ENCODE measurements around the gene DAGLA.
A peak's percentile ranks its signal among the peaks of the same experiment; 100 is the strongest.
"Not testable (repeated sequence)": the region's sequence is repeated elsewhere in the genome, so short reads cannot be mapped to it uniquely, and the experiment has no call there.

The DAGLA gene

GRCh38 chr11:61679893-61680621 lies at the start of gene DAGLA:
Gene DAGLA (plus strand): TSS chr11:61680391. CDS start chr11:61720156, 39,765 bp downstream.
- DNase-seq: peak; percentile 74

DNA sequence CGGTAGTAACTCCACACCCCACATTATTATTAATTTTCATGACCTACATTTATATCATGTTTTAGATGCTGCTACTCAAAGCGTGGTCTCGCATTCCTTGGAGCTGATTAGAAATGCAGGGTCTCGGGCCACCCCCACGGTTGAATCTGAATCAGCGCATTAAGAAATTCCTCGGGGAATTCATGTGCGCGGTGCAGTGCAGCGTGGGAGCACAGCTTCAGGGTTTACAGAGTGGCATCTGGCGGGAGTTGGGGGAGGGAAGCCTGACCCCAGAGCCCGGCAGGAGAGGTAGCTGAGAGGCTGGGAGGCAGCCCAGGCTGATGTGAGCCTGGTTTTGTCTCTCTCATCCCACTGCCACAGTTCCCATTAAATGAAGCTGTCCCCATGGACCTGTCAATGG lies 48.1 kb upstream of the DAGLA start:
- no peak for DNase-seq

- no peak for DNase-seq
Observed at GRCh38 chr11:61635304-61635703, 44.9 kb upstream of the DAGLA start.

GRCh38 chr11:61635787-61636186 lies 44.4 kb upstream of the DAGLA start:
- no peak for DNase-seq

DNA sequence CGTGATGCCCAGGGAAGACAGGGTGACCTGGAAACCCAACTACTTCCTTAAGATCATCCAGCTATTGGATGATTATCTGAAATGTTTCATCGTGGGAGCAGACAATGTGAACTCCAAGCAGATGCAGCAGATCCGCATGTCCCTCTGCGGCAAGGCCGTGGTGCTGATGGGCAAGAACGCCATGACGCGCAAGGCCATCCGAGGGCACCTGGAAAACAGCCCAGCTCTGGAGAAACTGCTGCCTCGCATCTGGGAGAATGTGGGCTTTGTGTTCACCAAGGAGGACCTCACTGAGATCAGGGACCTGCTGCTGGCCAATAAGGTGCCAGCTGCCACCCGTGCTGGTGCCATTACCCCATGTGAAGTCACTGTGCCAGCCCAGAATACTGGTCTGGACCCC lies 43.5 kb upstream of the DAGLA start:
- DNase-seq: no peak

GRCh38 chr11:61637277-61637676 lies 42.9 kb upstream of the DAGLA start:
- no peak for DNase-seq

- DNase-seq: no peak
Observed at GRCh38 chr11:61639816-61640443, 40.3 kb upstream of the DAGLA start.

- no peak for DNase-seq
Observed at GRCh38 chr11:61642162-61642561, 38.0 kb upstream of the DAGLA start.

DNA sequence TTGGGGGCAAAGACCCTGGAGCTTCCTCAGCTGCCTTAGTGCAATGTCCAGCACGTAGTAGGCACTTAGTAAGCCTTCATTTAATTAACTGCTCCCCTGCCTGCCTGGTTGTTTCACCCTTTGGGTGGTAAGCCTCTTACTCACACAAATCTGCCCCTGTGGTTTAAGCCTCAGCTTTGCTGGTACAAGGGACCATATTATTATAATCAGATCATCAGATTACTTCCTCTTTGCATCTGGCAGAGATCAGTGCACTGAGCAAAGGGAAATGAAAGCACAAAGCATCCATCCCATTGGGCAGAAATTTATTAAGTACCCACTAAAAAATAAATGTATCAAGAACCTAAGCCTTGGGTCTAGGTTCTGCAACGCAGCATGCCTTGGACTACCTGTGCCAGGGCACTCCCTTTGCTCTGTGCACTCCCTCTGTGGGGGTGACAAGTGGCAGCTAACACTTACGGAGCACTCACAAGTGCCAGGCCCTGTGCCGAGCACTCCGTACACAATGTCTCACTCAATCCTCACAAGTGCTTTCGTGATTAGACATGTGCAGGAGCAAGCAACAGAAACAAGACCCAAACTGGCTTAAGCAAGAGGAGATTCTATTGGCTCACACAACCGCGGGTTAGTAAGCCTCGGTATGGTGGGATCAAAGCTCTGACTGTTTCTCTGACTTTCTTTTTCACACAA lies 34.9 kb upstream of the DAGLA start:
- DNase-seq: no peak

DNA sequence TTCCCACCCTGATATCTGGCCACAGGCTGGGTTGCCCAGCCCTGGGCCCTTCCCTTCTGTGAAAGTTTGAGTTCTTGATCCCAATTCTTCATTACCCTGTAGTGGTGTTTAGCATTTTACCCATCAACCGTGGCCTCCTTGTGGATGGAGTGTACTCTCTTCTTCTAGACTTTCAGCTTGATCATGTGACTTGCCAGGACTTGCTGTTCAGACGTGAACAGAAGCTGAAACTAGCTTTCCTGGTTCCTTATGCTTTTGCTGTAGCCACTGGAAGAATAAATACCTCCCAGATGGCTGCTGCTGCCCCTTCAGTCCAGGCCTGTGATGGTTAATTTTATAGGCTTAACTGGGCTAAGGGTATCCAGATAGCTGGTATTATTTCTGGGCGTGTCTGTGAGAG lies 32.7 kb upstream of the DAGLA start:
- DNase-seq: no peak

DNA sequence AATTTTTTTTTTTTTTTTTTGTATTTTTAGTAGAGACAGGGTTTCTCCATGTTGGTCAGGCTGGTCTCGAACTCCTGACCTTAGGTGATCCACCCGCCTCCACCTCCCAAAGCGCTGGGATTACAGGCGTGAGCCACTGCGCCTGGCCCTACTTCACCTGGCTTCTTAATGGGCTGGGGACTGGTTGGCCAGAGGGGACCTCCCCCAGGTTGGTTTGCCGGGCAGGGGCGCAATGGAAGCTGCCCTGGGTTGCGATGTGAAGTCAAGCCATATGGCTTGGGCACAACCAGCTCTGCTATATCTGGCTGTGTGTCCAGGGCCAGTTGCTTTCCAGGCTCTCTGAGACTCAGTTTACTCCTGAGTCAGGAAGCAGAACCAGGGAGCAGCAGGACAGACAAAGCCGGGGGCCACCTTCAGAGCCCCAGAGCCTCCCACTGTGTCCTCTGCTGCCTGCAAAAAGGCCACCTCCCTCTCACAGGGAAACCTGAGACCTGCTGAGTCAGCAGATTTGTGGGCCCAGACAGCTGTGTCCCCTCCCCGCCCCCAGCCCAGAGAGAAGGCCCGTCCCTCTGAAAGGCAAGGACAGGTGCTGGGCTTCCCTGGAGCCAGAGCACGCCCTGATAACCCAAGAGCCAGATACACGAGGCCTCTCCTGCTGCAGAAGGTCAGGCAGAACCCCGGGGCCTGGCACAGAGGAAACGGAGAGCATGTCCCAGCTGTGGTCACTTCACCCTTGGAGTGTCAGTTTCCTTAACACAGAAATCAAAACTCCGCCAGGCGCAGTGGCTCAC lies 29.2 kb upstream of the DAGLA start:
- DNase-seq: no peak

- DNase-seq: no peak
Observed at GRCh38 chr11:61652135-61652534, 28.1 kb upstream of the DAGLA start.

DNA sequence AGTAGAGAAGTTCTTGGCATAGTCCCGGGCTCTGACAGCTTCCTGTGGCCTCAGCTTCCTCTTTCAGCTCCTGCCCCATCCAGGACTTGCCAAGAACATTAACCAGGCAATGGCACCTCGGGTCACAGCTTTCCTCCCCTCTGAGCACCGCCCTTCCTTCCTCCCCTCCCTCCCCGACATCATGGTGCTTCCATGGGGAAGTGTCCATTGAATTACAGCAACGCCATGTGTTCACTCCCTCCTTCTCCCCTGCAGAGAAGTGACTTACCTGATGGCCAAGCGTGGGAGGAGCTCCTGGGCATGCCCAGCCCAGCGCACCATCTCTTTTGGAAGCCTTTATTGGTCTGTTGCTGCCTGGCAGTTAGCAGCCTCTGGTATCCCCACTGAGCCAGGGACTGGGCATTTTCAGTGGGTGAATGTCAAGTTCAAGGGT lies 25.8 kb upstream of the DAGLA start:
- no peak for DNase-seq

GRCh38 chr11:61655266-61656159 lies 24.7 kb upstream of the DAGLA start:
- not testable (repeated sequence) for DNase-seq

GRCh38 chr11:61656347-61657077 lies 23.7 kb upstream of the DAGLA start:
- no peak for DNase-seq

DNA sequence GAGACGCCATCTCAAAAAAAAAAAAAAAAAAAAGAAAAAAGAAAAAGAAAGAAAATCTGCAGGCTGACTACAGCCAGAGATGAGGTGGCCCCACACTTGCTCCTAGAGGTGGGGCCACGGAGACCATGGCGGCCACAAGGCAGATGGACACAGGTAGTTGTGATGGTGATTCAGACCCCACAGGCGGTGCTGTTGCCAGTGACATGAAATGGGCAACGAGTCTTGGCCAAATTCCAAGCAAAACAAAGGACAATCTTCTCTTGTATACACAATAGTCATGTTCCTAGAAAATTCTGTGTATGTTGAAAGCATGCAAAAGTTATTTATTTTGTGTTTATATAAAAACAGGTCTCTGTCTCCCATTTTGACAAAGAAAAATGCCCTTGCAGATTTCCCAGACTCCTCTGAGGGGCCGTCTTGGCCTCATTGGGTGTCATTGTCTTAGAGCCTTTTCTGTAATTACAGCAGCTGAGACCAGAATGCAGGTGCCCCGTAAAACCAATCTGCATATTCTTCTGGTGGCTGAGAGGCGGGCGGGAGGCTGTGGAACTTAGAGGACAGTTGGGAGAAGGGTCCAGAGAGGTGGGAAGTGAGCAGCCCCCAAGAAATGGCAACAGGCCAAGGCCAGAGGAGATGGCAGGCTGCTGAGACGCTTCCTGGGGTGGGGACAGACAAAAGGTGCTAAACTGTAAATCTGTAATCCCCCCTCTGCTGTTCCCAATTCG lies 22.5 kb upstream of the DAGLA start:
- no peak for DNase-seq

GRCh38 chr11:61659413-61660196 lies 20.6 kb upstream of the DAGLA start:
- no peak for DNase-seq

- not testable (repeated sequence) for DNase-seq
Observed at GRCh38 chr11:61660997-61661396, 19.2 kb upstream of the DAGLA start.

- no peak for DNase-seq
Observed at GRCh38 chr11:61666684-61667297, 13.4 kb upstream of the DAGLA start.

All from activated CD4-positive, alpha-beta T cell treated with anti-CD3 and anti-CD28 coated beads, Interleukin-2, amount 50 U/mL, for 1 hour (primary cell).